ENCODE results near the gene KLF3. TPM values are rescaled to one million over a fixed set of nuclear protein-coding genes. Genes with fewer than 3 reads are reported as not detected.

The KLF3 gene
- total and polyA plus RNA-seq, 2 of the 8 experiments (the other 6 are each of a cell fraction or from before 2014, with no cell fraction given), result 8.0 to 14.9 TPM

DNA sequence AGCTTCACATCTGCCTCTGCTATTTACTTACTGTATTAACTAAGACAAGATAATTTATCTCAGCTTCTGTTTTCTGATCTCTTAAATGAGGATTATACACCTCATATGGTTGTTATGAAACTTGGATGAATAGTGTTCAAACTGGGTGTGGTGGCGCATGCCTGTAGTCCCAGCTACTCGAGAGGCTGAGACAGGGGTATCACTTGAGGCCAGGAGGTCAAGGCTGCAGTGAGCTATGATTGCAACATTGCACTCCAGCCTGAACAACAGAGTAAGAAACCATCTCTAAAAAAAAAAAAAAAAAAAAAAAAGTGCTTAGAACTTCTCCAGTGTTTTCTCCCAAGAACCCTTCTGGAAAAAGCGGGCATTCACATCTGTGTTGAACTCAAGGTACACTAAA lies 19.8 kb upstream of the KLF3 start (continued):
- TF ChIP-seq EZH2 (IDR thresholded peaks at IDR 0.05; ENCODE audit: low read depth, low read length, severe bottlenecking), result no peak
- TF ChIP-seq, protein P1, sequence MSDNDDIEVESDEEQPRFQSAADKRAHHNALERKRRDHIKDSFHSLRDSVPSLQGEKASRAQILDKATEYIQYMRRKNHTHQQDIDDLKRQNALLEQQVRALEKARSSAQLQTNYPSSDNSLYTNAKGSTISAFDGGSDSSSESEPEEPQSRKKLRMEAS (IDR thresholded peaks at IDR 0.05), result no peak
